Measurements from ENCODE around the gene VWA8.
"Not testable (repeated sequence)": the region's sequence is repeated elsewhere in the genome, so short reads cannot be mapped to it uniquely, and the experiment has no call there.

Gene VWA8

DNA sequence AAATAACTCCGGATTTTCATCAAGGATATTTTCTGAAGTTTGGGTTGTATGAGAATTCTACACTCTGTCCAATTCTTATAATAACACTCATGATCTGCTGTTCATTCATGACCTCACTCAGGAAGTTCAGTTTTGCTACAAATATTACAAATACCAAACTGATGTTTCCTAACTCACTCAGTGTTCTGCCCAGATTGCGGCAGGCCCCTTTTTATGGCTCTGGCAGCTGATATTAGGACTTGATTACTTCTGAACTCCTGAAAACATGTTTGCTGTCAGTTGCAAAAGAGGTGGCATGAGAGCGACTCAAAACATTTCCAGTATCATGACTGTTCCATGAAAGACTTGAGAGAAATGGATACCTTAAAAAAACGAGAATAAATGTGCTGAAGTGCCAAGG lies 315.6 kb downstream of the VWA8 start:
- DNase-seq (ENCODE audit: low read depth in 3 of 3): no peak

DNA sequence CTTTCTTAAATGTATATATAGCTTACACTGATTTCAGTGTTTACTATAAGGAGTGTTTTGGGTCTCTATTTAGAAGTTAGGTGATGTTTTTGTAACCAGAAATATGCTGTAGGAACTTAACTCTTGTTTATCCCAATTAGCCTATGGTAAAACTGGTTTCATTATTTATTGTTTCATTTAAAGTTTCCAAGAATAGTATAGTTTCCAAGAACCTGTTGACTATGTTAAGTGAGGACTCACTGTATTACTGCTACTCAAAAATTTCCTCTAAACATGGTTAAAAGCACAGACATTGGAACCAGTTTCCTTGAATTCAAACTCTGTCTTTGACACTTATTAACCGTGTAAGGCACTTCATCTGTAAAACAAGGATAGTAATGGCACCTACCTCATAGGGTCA lies 316.2 kb downstream of the VWA8 start:
- DNase-seq (ENCODE audit: low read depth in 3 of 3): no peak

DNA sequence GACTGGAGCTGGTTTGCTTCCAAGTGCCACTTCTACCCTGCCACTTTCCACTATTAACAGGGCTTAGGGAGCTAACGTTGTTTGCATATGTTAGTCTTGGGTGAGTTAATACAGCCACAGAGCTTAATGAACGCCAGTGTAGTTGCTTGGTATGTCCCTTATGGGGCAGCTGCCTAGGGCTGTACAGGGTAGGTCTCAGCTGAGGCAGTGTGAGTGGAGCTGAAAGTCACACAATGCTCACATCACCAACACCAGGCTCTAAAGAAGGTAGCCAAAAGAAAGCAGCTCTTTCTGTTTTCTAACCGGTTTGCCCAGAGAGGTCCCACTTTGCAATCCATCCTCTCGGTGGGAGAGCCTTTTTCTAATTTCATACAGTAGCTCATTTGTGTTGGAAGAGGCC lies 317.4 kb downstream of the VWA8 start:
- DNase-seq (ENCODE audit: low read depth in 3 of 3): no peak

- DNase-seq (ENCODE audit: low read depth in 3 of 3): no peak
Measured at GRCh38 chr13:41641961-41642360, 318.9 kb downstream of the VWA8 start.

DNA sequence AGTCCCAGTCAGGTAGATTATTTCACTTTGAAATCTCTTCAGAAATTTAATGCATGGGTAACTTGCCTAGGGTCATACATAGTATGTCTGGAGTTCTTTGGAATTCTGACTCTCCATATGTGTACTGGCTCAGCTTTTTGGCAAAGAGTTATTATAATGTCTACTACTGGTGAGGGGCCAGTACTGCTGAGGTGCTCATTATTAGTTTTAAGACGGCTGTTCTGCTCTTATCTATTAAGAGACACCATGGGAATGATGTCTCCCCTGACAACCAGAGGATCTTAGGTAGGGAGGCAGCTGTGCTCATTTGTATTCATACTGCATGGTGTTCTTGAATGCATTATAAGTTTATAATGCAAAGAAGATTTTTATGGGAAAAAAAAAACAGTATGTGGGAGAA lies 319.5 kb downstream of the VWA8 start:
- DNase-seq (ENCODE audit: low read depth in 3 of 3): no peak

DNA sequence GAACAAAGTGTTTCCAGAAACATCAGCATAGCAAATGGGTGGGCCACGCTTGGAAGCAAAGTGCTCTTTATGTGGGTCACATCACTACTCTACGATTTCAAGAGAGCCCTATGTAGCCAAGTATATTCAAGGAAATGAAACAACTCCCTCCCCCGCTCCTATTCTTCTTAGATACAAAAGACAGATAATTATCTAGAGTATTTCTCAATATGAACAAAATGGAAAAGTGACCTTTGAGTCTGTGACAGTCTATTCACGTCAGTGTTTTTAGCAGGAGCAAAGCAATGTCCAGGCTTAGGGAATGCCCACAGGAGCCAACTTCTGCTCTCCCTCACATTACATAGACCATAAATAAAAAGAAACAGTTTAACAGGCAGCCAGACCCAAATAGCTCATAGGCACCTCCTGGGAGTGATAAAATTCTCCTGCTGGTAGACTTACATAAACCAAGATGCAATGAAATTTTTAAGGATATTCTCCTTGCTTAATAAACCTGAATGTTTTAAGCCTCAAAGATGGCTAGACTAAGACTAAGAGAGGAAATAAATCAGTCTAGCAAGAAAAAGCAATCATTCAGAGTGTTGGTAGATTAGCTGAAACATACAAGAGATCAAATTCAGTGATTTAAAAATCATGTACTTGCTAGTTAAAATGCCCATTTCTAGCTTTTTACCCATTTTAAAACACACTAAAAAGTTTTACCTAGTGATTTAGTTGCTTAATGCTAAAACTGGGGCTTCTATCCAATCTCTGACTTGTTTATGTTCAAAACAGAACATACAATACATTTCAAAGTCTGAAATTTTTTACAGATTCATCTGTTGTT lies 320.7 kb downstream of the VWA8 start:
- DNase-seq (ENCODE audit: low read depth in 3 of 3): no peak

GRCh38 chr13:41639237-41639904 lies 321.5 kb downstream of the VWA8 start:
- no peak for DNase-seq (ENCODE audit: low read depth in 3 of 3)

DNA sequence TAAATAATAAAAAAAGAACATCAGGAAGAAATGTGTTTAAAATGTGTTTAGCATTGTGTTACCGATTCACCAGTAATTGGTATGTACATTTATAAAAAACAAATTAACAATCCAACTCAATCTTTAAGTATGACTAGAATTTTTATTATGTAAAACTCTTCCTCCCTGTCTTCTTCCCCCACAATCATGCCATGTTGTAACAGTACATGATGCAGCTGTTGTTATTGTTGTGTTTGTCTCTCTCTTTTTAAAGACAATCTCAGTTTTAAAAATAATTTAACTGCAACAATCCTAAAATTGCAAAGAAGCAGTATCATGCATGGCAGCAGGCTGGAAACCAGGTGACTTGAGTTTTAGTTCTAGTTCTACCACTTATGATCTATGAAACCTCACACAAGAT lies 323.3 kb downstream of the VWA8 start:
- DNase-seq (ENCODE audit: low read depth in 3 of 3): no peak

- not testable (repeated sequence) for DNase-seq (ENCODE audit: low read depth in 3 of 3)
Measured at GRCh38 chr13:41637032-41637431, 323.9 kb downstream of the VWA8 start.

DNA sequence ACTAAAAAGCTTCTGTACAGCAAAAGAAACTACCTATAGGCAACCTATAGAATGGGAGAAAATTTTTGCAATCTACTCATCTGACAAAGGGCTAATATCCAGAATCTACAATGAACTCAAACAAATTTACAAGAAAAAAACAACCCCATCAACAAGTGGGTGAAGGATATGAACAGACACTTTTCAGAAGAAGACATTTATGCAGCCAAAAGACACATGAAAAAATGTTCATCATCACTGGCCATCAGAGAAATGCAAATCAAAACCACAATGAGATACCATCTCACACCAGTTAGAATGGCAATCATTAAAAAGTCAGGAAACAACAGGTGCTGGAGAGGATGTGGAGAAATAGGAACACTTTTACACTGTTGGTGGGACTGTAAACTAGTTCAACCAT lies 324.3 kb downstream of the VWA8 start:
- DNase-seq (ENCODE audit: low read depth in 3 of 3): not testable (repeated sequence)

DNA sequence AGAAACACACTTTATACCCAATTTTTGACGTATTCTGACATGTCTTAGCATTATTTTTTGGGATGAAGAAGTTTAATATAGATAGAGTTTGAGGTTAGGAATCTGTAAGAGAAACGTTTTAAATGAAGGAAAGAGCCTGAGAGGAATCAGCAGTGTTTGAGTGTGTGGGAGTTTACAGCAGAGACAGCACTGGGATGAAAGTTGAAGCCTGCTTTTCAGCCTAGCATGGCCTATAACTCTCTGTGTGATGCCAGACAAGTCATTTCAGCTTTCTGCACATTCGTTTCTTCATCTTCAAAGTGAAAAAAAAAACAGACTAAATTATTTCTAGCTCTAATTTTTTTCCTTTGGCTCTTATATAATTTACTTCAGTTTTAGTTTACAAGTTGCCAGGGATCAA lies 326.5 kb downstream of the VWA8 start:
- DNase-seq (ENCODE audit: low read depth in 3 of 3): no peak

- DNase-seq (ENCODE audit: low read depth in 3 of 3): no peak
Measured at GRCh38 chr13:41633776-41634175, 327.1 kb downstream of the VWA8 start.

DNA sequence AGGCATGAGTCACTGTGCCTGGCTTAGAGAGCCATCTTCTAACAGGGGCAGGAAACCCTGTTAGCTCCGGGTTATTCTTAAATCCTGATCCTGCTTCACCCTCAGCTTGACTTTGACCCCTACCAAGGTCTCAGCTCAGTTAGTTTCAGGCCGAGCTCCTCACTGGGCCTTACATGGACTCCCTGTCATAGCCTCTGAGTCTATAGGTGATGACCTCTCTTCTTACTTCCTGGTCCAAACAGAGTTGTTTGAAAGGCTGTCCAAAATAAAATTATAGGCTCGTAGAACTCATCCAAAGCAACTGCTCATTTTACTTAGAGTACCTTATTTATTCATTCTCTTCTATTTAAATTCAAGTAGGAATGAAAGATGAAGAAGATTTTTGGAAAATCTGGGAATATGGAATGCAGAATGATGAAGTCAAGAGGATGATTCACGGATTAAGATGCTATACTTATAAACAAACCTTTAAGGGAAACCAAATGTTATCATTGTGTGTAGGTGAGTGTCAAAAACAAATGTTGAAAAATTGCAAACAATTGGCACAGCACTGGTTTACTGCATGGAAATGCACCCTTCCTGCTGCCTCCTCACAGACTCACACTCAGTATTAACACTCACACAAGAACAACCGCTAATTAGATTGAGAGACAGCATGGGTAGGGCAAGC lies 329.5 kb downstream of the VWA8 start:
- DNase-seq (ENCODE audit: low read depth in 3 of 3): no peak

- no peak for DNase-seq (ENCODE audit: low read depth in 3 of 3)
Measured at GRCh38 chr13:41627425-41627824, 333.5 kb downstream of the VWA8 start.

DNA sequence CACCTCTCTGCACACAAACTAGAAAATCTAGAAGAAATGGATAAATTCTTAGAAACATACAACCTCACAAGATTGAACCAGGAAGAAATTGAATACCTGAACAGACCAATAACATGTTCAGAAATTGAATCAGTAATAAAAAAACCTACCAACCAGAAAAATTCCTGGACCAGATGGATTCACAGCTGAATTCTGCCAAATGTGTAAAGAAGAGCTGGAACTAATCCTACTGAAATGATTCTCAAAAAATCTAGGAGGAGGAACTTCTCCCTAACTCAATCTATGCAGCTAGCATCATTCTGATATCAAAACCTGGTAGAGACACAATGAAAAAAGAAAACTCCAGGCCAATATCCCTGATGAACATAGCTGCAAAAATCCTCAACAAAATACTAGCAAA lies 336.9 kb downstream of the VWA8 start:
- no peak for DNase-seq (ENCODE audit: low read depth in 3 of 3)

DNA sequence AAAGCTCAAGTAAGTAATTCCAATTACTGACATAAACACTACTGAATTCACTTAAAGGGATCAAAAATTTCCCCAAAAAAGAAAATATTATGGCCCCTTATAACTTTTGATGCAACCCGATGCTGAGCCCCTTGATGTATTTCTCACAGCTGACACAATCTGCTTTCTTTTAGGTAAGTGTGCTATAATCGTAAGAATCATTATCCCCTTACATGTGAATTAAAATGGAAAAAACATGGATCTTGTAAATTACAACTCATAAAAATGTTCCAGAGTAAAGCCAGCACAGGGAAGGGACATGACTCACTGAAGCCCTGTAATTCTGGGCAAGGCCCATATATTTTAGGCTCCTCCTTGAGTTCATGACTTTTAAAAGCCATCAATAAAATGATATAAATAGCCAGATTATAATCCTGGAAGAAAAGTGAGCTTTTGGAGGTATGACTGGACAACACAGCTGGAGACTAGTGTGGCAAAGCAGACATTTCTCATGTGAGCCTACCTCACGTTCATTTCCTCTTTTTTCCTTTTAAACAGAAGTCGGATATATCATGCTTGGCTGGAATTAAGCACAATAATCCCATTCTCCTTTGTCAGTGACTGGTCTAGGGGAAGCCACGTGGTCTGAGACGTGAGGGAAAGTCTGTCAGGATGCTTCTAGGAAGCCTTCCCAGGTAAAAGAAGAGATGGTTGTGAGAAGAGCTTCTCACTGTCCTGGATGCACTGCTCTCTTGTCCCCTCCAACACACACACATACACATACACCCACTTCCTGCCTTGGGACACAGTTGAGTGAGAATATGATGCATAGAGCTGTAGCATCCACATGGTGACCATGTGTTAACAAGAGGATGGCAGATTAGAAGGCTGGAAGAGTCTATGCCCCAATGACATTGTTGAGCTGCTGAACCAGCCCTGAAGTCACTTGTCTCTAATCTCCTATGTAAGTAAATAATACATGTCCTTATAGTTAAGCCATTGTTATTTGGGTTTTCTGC lies 338.2 kb downstream of the VWA8 start:
- DNase-seq (ENCODE audit: low read depth in 3 of 3): no peak

- no peak for DNase-seq (ENCODE audit: low read depth in 3 of 3)
Measured at GRCh38 chr13:41621716-41622431, 339.0 kb downstream of the VWA8 start.

GRCh38 chr13:41617633-41618032 lies 343.3 kb downstream of the VWA8 start:
- not testable (repeated sequence) for DNase-seq (ENCODE audit: low read depth in 3 of 3)

DNA sequence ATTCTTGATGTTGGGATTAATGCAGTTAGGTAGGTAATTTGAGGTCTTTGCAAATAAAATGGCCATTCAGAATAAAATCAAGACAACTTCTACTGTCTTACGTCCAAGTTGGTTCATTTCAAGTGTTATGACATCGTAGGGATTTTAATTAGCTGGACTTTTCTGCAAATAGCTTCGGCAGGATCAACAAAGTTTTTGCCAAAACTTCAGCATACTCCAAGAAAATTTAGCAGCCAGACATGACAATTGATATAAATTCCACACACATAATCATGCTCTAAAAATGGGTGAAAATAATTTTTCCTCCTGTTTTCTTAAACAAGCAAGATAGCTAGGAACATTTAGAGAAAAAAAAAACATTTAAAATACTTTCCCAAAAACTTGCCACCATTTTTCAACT lies 344.8 kb downstream of the VWA8 start:
- no peak for DNase-seq (ENCODE audit: low read depth in 3 of 3)

DNA sequence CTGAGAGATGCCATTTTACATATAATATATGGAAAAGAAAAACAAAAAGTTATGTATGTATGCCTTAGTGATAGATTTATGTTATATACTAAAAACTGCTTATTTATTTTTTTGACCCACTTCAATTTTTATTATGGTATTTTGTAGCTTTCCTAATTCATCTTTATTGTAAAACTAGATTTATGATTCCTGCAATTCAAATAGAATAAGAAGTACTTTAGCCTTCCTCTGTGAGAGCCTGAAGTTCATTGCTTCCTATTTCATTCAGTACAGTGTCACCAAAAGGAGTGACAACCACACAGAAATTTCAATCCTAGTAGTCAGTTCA lies 345.4 kb downstream of the VWA8 start:
- DNase-seq (ENCODE audit: low read depth in 3 of 3): no peak

Data from stimulated activated CD4-positive, alpha-beta T cell treated with anti-CD3 and anti-CD28 coated beads, TNF-alpha, amount 100 ng/mL, for 24 hours (primary cell).